ENCODE measurements around the gene KIAA1614. TPM values are rescaled to one million over a fixed set of nuclear protein-coding genes. Genes with fewer than 3 reads are reported as not detected.

The KIAA1614 gene
- total and polyA plus RNA-seq, 10 of the 15 experiments (the other 5 are each of a cell fraction or from before 2014, with no cell fraction given): 0.03 to 1.0 (median 0.26) TPM; not detected in 1

DNA sequence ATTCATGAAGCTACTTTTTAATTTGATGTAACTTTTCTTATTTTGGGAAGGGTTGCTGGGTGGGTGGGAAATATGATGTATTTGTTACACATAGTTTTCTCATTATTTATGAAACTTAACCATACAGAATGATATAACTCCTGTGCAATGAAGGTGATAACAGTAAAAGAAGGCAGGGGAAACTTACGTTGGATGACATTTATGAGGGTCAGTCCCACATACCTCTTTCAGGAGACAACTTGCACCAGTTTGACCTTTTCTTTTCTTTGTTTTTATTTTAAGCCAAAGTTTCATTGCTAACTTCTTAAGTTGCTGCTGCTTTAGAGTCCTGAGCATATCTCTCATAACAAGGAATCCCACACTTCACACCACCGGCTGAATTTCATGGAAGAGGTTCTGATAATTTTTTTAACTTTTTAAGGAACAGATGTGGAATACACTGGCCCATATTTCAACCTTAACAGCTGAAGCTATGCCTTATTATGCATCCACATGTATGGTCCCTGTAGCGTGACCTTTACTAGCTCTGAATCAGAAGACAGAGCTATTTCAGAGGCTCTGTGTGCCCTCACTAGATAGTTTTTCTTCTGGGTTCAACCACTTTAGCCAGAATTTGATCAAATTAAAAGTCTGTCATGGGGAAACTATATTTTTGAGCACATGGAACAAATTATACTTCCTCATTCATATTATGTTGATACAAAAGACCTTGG lies 28.0 kb upstream of the KIAA1614 start:
- FAIRE-seq (no peak), DNase-seq (ENCODE audit: low read depth, low spot score) (no peak), ATAC-seq (no peak)
- Histone ChIP-seq H3K36me3 (ENCODE audit: control insufficient read depth in 2 of 2, insufficient read depth in 2 of 2, low read length in 1 of 2) (no peaks in the 10 kb centered on the region), H4K20me1 (ENCODE audit: control insufficient read depth, insufficient read depth) (no peaks in the 10 kb centered on the region), H3K4me1 (ENCODE audit: control insufficient read depth, insufficient read depth, low read length) (peaks cover 8% of the 10 kb centered on the region), H3K79me2 (ENCODE audit: control insufficient read depth, insufficient read depth, low read length) (no peaks in the 10 kb centered on the region), H3K27ac (ENCODE audit: control insufficient read depth, insufficient read depth) (no peak overlapping the region), H3K9ac (ENCODE audit: control insufficient read depth, insufficient read depth, low read length) (no peak overlapping the region), H2AFZ (ENCODE audit: control insufficient read depth, low read depth, low read length) (no peak overlapping the region), H3K9me3 (replicated peaks; ENCODE audit: control insufficient read depth, insufficient read depth, low read length) (no peaks in the 10 kb centered on the region), H3K4me3 (no peak overlapping the region), H3K4me2 (ENCODE audit: control insufficient read depth, insufficient read depth) (no peak overlapping the region), H3K27me3 (replicated peaks in 1 of 2; ENCODE audit: control insufficient read depth in 2 of 2, insufficient read depth in 2 of 2, low read length in 1 of 2) (no peaks in the 10 kb centered on the region)
- ChIA-PET RAD21 (ENCODE audit: unreplicated experiment) (interaction anchor here (0.6 to 8.9 kb wide), 5 partner anchors 24 to 601 kb away, joined by 3 to 215 read pairs (median 4); partner anchors contain the start of gene KIAA1614), CTCF (interaction anchor here (1.0 to 12.7 kb wide), 7 partner anchors 32 to 1052 kb away, joined by 3 to 344 read pairs (median 5); partner anchors contain the start of gene KIAA1614), POLR2A (interaction anchor here (0.5 kb wide), 1 partner anchor 242 kb away, joined by 4 read pairs; no protein-coding TSS in a partner anchor), SMC1A (ENCODE audit: uncharacterized antibody, unreplicated experiment) (interaction anchor here (0.8 to 9.3 kb wide), 13 partner anchors 22 to 370 kb away, joined by 3 to 304 read pairs (median 5); partner anchors contain the start of gene KIAA1614)
- TF ChIP-seq, protein P1, sequence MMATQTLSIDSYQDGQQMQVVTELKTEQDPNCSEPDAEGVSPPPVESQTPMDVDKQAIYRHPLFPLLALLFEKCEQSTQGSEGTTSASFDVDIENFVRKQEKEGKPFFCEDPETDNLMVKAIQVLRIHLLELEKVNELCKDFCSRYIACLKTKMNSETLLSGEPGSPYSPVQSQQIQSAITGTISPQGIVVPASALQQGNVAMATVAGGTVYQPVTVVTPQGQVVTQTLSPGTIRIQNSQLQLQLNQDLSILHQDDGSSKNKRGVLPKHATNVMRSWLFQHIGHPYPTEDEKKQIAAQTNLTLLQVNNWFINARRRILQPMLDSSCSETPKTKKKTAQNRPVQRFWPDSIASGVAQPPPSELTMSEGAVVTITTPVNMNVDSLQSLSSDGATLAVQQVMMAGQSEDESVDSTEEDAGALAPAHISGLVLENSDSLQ (IDR thresholded peaks at IDR 0.05): no peak
- TF ChIP-seq STAT3 (IDR thresholded peaks at IDR 0.05; ENCODE audit: low read depth, low read length) (no peak), SIX5 (IDR thresholded peaks at IDR 0.05; ENCODE audit: low read depth, low read length, severe bottlenecking) (no peak), ZNF24 (IDR thresholded peaks at IDR 0.05) (no peak), TBL1XR1 (IDR thresholded peaks at IDR 0.05; ENCODE audit: low read depth, low read length) (no peak), FOXK2 (IDR thresholded peaks at IDR 0.05) (no peak), DPF2 (IDR thresholded peaks at IDR 0.05) (no peak), PAX8 (IDR thresholded peaks at IDR 0.05) (no peak), POU2F2 (IDR thresholded peaks at IDR 0.05; ENCODE audit: borderline replicate concordance, low read depth, low read length) (no peak), EP300 (IDR thresholded peaks at IDR 0.05; ENCODE audit: borderline replicate concordance in 1 of 2, control insufficient read depth in 1 of 2, low read depth in 2 of 2, low read length in 2 of 2) (no peak)
- TF ChIP-seq, protein P2, sequence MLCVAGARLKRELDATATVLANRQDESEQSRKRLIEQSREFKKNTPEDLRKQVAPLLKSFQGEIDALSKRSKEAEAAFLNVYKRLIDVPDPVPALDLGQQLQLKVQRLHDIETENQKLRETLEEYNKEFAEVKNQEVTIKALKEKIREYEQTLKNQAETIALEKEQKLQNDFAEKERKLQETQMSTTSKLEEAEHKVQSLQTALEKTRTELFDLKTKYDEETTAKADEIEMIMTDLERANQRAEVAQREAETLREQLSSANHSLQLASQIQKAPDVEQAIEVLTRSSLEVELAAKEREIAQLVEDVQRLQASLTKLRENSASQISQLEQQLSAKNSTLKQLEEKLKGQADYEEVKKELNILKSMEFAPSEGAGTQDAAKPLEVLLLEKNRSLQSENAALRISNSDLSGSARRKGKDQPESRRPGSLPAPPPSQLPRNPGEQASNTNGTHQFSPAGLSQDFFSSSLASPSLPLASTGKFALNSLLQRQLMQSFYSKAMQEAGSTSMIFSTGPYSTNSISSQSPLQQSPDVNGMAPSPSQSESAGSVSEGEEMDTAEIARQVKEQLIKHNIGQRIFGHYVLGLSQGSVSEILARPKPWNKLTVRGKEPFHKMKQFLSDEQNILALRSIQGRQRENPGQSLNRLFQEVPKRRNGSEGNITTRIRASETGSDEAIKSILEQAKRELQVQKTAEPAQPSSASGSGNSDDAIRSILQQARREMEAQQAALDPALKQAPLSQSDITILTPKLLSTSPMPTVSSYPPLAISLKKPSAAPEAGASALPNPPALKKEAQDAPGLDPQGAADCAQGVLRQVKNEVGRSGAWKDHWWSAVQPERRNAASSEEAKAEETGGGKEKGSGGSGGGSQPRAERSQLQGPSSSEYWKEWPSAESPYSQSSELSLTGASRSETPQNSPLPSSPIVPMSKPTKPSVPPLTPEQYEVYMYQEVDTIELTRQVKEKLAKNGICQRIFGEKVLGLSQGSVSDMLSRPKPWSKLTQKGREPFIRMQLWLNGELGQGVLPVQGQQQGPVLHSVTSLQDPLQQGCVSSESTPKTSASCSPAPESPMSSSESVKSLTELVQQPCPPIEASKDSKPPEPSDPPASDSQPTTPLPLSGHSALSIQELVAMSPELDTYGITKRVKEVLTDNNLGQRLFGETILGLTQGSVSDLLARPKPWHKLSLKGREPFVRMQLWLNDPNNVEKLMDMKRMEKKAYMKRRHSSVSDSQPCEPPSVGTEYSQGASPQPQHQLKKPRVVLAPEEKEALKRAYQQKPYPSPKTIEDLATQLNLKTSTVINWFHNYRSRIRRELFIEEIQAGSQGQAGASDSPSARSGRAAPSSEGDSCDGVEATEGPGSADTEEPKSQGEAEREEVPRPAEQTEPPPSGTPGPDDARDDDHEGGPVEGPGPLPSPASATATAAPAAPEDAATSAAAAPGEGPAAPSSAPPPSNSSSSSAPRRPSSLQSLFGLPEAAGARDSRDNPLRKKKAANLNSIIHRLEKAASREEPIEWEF (IDR thresholded peaks at IDR 0.05; ENCODE audit: insufficient replicate concordance, low read depth, low read length): no peak
- TF ChIP-seq, protein P3, sequence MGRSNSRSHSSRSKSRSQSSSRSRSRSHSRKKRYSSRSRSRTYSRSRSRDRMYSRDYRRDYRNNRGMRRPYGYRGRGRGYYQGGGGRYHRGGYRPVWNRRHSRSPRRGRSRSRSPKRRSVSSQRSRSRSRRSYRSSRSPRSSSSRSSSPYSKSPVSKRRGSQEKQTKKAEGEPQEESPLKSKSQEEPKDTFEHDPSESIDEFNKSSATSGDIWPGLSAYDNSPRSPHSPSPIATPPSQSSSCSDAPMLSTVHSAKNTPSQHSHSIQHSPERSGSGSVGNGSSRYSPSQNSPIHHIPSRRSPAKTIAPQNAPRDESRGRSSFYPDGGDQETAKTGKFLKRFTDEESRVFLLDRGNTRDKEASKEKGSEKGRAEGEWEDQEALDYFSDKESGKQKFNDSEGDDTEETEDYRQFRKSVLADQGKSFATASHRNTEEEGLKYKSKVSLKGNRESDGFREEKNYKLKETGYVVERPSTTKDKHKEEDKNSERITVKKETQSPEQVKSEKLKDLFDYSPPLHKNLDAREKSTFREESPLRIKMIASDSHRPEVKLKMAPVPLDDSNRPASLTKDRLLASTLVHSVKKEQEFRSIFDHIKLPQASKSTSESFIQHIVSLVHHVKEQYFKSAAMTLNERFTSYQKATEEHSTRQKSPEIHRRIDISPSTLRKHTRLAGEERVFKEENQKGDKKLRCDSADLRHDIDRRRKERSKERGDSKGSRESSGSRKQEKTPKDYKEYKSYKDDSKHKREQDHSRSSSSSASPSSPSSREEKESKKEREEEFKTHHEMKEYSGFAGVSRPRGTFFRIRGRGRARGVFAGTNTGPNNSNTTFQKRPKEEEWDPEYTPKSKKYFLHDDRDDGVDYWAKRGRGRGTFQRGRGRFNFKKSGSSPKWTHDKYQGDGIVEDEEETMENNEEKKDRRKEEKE (IDR thresholded peaks at IDR 0.05): no peak
- in situ Hi-C loops (cut with MboI): loop anchor here (5.0 kb wide), 2 partner anchors 258 to 283 kb away; no protein-coding TSS in a partner anchor
- 89% methylated on average over 3 of the region's 3 CpGs for WGBS (ENCODE audit: insufficient coverage, insufficient replicate concordance, low lambda C conversion rate, missing lambda C conversion rate)
- no TSS peak for BruUV-seq (replicated peaks)
- intact Hi-C loops (cut with micrococcal nuclease; ENCODE audit: unreplicated experiment): loop anchor here (5.0 to 10.0 kb wide), 2 partner anchors 203 to 540 kb away; partner anchors contain the start of gene IER5

Data from GM12878 (cell line).